Stomach (tissue), 4 donors: ENCODE results near the gene LDLR.
"Not testable (repeated sequence)": the region's sequence is repeated elsewhere in the genome, so short reads cannot be mapped to it uniquely, and the experiment has no call there.

Experiments used
- CTCF ChIP-seq, 7 experiments: fragments of 450-650 bp in 4 of 7; fragments of 200-600 bp in 3 of 7; sonication (generic) in 3 of 7; IDR thresholded peaks; one replicate each; pipeline ENCODE4 v1.5.1; 2016 to 2019; ENCODE audit warnings: antibody characterized with exemption in 7 of 7, control low read depth in 2 of 7, mild to moderate bottlenecking in 1 of 7
- EP300 ChIP-seq: sonication (generic); formaldehyde crosslinking; IDR thresholded peaks from one replicate; pipeline ENCODE4 v1.6.1; 2017; ENCODE audit warnings: antibody characterized with exemption
- POLR2A ChIP-seq, 4 donors: fragments of 450-650 bp; IDR thresholded peaks; one replicate each; pipeline ENCODE4 v1.6.1; 2016; ENCODE audit warnings: antibody characterized with exemption in 4 of 4, control low read depth in 2 of 4, mild to moderate bottlenecking in 1 of 4, moderate library complexity in 1 of 4
- POLR2AphosphoS5 ChIP-seq, 3 donors: sonication (generic); formaldehyde crosslinking; IDR thresholded peaks; one replicate each; pipeline ENCODE4 v1.6.1; 2016; ENCODE audit warnings: antibody characterized with exemption in 3 of 3

GRCh38 chr19:11124157-11124556 is 34.9 kb downstream of the LDLR start:
- not testable (repeated sequence) for TF ChIP-seq POLR2A (IDR thresholded peaks at IDR 0.05); CTCF (IDR thresholded peaks at IDR 0.05); POLR2AphosphoS5 (IDR thresholded peaks at IDR 0.05); EP300
